ENCODE results near the gene HAPSTR1.
"Not testable (repeated sequence)": the region's sequence is repeated elsewhere in the genome, so short reads cannot be mapped to it uniquely, and the experiment has no call there.

The HAPSTR1 gene

DNA sequence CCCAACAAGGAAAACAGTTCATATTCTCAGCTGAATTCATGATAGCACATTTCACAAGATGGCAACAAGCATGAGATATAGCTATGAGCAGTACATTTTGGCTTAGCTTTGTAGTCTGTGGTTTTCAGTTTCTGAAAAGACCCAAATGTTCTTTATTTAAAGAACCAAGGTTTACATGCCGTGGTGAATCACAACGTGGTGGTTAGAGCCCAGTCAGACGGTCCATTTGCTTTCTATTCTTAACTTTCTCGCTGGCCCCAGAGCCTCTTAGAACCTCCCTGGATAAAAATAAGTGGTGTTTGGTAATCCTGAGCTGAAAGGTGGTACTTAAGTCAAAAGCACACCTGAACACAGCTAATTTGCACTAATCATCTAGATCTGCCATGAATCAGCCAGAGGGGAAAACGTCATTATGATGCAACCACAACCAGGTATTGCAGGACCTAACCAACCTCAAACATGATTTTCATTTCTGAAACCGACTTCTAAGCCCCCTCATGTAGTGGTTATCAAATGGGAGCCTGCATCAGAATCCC, 18.6 kb upstream of the HAPSTR1 start:
- Histone ChIP-seq H3K79me2 (ENCODE audit: insufficient read depth, low read length) (no peaks in the 10 kb centered on the region), H3K9ac (ENCODE audit: low read depth, low read length) (no peak overlapping the region), H3K9me3 (ENCODE audit: insufficient read depth, low read length, severe bottlenecking) (no peaks in the 10 kb centered on the region), H3K36me3 (ENCODE audit: insufficient read depth, low read length) (no peaks in the 10 kb centered on the region), H4K20me1 (ENCODE audit: insufficient read depth, low read length) (no peaks in the 10 kb centered on the region), H3K4me2 (ENCODE audit: insufficient read depth, low read length) (no peak overlapping the region), H3K27ac (ENCODE audit: low read length) (peak overlapping the region; percentile 12; the same call in 1 of the 2 replicates), H3K4me3 (ENCODE audit: low read depth in 1 of 2, low read length in 2 of 2) (no peak overlapping the region), H3K4me1 (ENCODE audit: insufficient read depth, low read length) (peaks cover 13% of the 10 kb centered on the region), H3K27me3 (ENCODE audit: insufficient read depth, low read length, poor library complexity) (no peaks in the 10 kb centered on the region), H2AFZ (ENCODE audit: low read depth, low read length) (peak overlapping the region; percentile 29; the same call in 1 of the 2 replicates)
- TF ChIP-seq, protein P1, sequence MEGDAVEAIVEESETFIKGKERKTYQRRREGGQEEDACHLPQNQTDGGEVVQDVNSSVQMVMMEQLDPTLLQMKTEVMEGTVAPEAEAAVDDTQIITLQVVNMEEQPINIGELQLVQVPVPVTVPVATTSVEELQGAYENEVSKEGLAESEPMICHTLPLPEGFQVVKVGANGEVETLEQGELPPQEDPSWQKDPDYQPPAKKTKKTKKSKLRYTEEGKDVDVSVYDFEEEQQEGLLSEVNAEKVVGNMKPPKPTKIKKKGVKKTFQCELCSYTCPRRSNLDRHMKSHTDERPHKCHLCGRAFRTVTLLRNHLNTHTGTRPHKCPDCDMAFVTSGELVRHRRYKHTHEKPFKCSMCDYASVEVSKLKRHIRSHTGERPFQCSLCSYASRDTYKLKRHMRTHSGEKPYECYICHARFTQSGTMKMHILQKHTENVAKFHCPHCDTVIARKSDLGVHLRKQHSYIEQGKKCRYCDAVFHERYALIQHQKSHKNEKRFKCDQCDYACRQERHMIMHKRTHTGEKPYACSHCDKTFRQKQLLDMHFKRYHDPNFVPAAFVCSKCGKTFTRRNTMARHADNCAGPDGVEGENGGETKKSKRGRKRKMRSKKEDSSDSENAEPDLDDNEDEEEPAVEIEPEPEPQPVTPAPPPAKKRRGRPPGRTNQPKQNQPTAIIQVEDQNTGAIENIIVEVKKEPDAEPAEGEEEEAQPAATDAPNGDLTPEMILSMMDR (IDR thresholded peaks at IDR 0.05; ENCODE audit: borderline replicate concordance, extremely low read depth, low read length, poor library complexity, severe bottlenecking) = no peak
- no peak for TF ChIP-seq EZH2 (IDR thresholded peaks at IDR 0.05; ENCODE audit: borderline replicate concordance, low read depth, low read length, severe bottlenecking)
- ATAC-seq (ENCODE audit: insufficient read depth, low read depth) (peak; percentile 72), DNase-seq (peak; percentile 61)

DNA sequence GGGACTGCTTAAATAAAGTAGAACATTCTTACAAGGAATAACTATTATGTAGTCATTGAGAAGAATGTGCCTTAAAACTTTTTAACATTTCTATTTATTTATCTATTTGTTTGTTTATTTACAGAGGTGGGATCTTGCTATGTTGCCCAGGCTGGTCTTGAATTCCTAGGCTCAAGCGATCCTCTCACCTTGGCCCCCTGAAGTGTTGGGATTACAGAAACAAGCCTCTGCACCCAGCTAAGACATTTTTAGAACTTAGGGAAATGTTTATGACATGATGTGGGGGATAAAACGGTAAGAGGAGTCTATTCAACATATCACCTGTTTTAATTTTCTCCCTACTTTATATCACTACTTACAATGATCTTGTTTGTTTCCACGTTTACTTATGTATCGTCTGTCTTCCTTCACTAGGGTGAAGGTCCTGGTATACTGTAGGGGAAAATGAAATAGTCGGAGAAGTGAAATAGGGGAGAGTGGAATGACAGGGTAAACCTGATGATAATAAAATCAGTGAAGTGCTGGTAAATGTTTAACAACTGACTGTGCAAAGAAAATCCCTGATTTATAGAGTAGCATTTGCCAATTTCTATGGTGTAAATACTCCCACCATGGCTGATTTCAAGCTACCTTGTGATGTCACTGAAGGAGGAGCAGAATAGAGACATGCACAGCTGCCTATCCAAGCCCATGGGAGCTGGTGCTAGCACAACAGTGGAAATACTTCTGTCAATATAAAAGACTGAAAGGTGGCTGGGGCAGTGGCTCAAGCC, 16.0 kb upstream of the HAPSTR1 start:
- no peak overlapping the region for H2AFZ ChIP-seq (ENCODE audit: low read depth, low read length)
- no peak overlapping the region for H3K4me2 ChIP-seq (ENCODE audit: insufficient read depth, low read length)
- H3K27ac ChIP-seq (ENCODE audit: low read length) = no peak overlapping the region
- no peak overlapping the region for H3K9ac ChIP-seq (ENCODE audit: low read depth, low read length)
- peaks cover 26% of the 10 kb centered on the region for H3K4me1 ChIP-seq (ENCODE audit: insufficient read depth, low read length)
- no peaks in the 10 kb centered on the region for H4K20me1 ChIP-seq (ENCODE audit: insufficient read depth, low read length)
- no peaks in the 10 kb centered on the region for H3K27me3 ChIP-seq (ENCODE audit: insufficient read depth, low read length, poor library complexity)
- ATAC-seq (ENCODE audit: insufficient read depth, low read depth) (no peak), DNase-seq (no peak)
- no peaks in the 10 kb centered on the region for H3K36me3 ChIP-seq (ENCODE audit: insufficient read depth, low read length)
- no peak overlapping the region for H3K4me3 ChIP-seq (ENCODE audit: low read depth in 1 of 2, low read length in 2 of 2)
- TF ChIP-seq EZH2 (IDR thresholded peaks at IDR 0.05; ENCODE audit: borderline replicate concordance, low read depth, low read length, severe bottlenecking) = no peak
- TF ChIP-seq, protein P1 (IDR thresholded peaks at IDR 0.05; ENCODE audit: borderline replicate concordance, extremely low read depth, low read length, poor library complexity, severe bottlenecking) = no peak
- peaks cover 10% of the 10 kb centered on the region for H3K9me3 ChIP-seq (ENCODE audit: insufficient read depth, low read length, severe bottlenecking)
- no peaks in the 10 kb centered on the region for H3K79me2 ChIP-seq (ENCODE audit: insufficient read depth, low read length)

DNA sequence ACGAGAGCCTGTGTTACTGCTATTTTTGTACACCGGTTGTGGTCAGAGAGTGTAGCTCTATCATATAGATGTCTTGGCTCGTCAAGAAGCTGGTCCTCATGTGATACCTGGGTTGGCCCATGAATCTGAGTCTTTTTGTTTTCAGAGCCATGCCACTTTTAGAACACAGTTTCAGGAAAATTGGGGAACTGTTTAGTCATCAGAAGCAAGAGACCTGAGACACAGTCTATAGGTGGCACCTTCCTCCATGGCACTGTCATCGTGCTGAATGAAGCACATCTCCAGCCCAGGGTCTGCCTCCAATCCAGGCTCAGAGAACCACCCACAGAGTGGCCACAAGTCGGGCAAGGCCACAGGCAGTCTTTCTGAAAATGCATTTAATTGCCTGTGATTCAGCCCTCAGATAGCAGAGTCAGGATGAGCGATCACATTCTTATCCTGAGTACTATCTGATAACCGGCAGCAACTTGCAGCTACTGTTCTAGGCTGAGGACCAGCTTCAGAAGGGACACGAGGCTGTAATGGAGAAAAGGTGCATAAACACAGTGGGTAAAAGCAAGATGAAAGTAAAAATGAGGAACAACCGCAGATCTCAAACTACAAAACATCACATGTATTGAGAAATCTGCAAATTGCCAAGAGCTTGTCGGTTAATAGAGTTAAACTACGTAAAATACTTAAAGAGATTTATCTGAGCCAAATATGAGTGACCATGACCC, 14.2 kb upstream of the HAPSTR1 start:
- no peaks in the 10 kb centered on the region for H3K36me3 ChIP-seq (ENCODE audit: insufficient read depth, low read length)
- peaks cover 10% of the 10 kb centered on the region for H3K9me3 ChIP-seq (ENCODE audit: insufficient read depth, low read length, severe bottlenecking)
- no peak for ATAC-seq (ENCODE audit: insufficient read depth, low read depth)
- no peak overlapping the region for H3K4me3 ChIP-seq (ENCODE audit: low read depth in 1 of 2, low read length in 2 of 2)
- H4K20me1 ChIP-seq (ENCODE audit: insufficient read depth, low read length) = no peaks in the 10 kb centered on the region
- peaks cover 24% of the 10 kb centered on the region for H3K4me1 ChIP-seq (ENCODE audit: insufficient read depth, low read length)
- no peaks in the 10 kb centered on the region for H3K79me2 ChIP-seq (ENCODE audit: insufficient read depth, low read length)
- H3K27me3 ChIP-seq (ENCODE audit: insufficient read depth, low read length, poor library complexity) = no peaks in the 10 kb centered on the region
- no peak for DNase-seq
- no peak overlapping the region for H3K4me2 ChIP-seq (ENCODE audit: insufficient read depth, low read length)
- H3K27ac ChIP-seq (ENCODE audit: low read length) = no peak overlapping the region
- TF ChIP-seq EZH2 (IDR thresholded peaks at IDR 0.05; ENCODE audit: borderline replicate concordance, low read depth, low read length, severe bottlenecking) = no peak
- TF ChIP-seq, protein P1 (IDR thresholded peaks at IDR 0.05; ENCODE audit: borderline replicate concordance, extremely low read depth, low read length, poor library complexity, severe bottlenecking) = no peak
- no peak overlapping the region for H2AFZ ChIP-seq (ENCODE audit: low read depth, low read length)
- no peak overlapping the region for H3K9ac ChIP-seq (ENCODE audit: low read depth, low read length)

DNA sequence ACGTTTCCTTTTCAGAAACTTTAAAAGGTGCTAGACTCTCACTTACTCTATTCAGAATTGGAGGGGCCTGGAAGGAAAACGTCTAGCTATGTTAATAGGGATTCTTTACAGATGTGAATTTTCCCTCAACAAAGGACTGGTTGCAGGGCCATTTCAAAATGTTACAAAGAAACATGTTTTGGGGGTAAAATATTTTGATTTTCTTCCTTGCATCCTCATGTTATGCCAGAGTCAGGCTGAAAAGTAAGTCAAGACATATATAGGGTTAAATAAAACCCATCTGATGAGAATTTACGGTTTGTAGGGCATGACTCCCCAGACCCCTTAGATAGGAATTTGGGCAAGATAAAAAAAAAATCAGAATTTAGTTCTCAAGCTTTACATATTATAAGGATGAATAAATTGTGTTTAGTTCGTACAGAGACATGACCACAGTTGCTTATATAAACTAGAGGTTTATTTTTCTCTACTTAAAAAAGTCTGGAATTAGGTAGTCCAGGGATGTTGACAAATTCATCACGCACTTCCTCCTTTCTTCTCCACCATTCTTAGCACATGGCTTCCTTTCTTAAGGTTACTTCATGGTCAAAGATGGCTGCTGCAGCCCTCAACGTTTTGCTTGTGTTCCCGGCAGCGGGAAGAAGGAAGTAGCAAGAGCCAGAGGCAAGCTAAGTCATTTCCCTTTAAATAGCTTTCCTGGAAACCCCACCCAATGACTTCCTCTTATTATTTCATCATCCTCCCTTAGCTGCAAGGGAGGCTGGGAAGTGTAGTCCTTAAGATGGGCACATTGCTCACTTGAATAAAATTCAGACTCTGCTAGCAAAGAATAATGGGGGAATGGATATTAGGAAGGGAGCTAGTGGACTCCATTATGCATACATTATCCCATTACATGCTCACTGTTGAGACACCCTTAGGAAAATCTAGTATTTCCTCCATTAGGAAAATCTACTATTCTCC, 12.7 kb upstream of the HAPSTR1 start:
- ATAC-seq (ENCODE audit: insufficient read depth, low read depth) (peak; percentile 94), DNase-seq (peak; percentile 81)
- peaks cover 13% of the 10 kb centered on the region for H3K4me1 ChIP-seq (ENCODE audit: insufficient read depth, low read length)
- peak overlapping the region; percentile 53; the same call in 1 of the 2 replicates for H3K27ac ChIP-seq (ENCODE audit: low read length)
- H3K36me3 ChIP-seq (ENCODE audit: insufficient read depth, low read length); H4K20me1 ChIP-seq (ENCODE audit: insufficient read depth, low read length); H3K4me2 ChIP-seq (ENCODE audit: insufficient read depth, low read length); H3K27me3 ChIP-seq (ENCODE audit: insufficient read depth, low read length, poor library complexity); H3K4me3 ChIP-seq (ENCODE audit: low read depth in 1 of 2, low read length in 2 of 2); H3K79me2 ChIP-seq (ENCODE audit: insufficient read depth, low read length); H3K9ac ChIP-seq (ENCODE audit: low read depth, low read length): not testable (repeated sequence)
- peaks cover 10% of the 10 kb centered on the region for H3K9me3 ChIP-seq (ENCODE audit: insufficient read depth, low read length, severe bottlenecking)
- peak overlapping the region; percentile 32; the same call in 1 of the 2 replicates for H2AFZ ChIP-seq (ENCODE audit: low read depth, low read length)
